Measurements from ENCODE around the gene MYL5. TPM values are rescaled to one million over a fixed set of nuclear protein-coding genes. Genes with fewer than 3 reads are reported as not detected.

The MYL5 gene
- total and polyA plus RNA-seq, 2 of the 13 experiments (the other 11 are each of a cell fraction or from before 2014, with no cell fraction given), result 6.5 to 16.0 TPM

DNA sequence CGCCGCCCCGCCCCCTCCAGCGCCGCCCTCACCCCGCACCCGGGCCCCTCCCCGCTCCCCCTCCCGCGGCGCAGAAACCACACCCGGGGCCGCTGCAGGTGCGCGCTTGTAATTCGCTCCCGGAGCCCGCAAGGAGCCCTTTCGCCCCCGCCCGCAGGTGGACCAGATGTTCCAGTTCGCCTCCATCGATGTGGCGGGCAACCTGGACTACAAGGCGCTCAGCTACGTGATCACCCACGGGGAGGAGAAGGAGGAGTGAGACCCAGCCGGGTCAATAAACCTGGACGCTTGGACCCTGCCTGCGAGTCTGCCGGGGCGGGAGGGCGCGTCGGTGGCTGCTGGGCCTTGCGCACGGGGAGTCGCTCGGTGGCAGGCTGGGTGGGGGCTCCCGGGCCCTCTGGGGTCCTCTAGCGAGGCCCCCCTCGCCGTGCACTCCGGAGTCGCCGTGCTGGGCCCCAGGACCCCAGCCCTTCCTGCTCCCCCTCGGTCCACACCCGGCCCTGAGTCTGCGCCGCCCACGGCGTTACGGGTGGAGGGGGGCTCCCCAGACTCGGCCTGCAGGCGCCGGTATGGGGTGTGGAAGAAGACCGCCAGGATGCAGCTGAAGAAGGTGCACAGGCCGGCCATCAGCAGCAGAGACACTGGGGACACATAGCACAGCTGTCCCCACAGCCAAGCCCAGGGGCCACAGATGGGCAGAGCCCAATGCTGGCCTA lies 7.6 kb downstream of the MYL5 start (continued):
- no peak for TF ChIP-seq MTF2 (CRISPR knock-in tag; IDR thresholded peaks at IDR 0.05; ENCODE audit: borderline replicate concordance)
- TF ChIP-seq, protein P1, sequence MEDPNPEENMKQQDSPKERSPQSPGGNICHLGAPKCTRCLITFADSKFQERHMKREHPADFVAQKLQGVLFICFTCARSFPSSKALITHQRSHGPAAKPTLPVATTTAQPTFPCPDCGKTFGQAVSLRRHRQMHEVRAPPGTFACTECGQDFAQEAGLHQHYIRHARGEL (CRISPR knock-in tag; IDR thresholded peaks at IDR 0.05), result no peak
- TF ChIP-seq RORA (CRISPR knock-in tag; IDR thresholded peaks at IDR 0.05), result no peak
- TF ChIP-seq HES4 (CRISPR knock-in tag; IDR thresholded peaks at IDR 0.05; ENCODE audit: borderline replicate concordance), result no peak; the same call in 1 of the 2 replicates
- TF ChIP-seq ZSCAN21 (CRISPR knock-in tag; IDR thresholded peaks at IDR 0.05; ENCODE audit: borderline replicate concordance), result 0 out of 2 replicates have a peak, but pooled peaks have one; percentile 46
- TF ChIP-seq, protein P2, sequence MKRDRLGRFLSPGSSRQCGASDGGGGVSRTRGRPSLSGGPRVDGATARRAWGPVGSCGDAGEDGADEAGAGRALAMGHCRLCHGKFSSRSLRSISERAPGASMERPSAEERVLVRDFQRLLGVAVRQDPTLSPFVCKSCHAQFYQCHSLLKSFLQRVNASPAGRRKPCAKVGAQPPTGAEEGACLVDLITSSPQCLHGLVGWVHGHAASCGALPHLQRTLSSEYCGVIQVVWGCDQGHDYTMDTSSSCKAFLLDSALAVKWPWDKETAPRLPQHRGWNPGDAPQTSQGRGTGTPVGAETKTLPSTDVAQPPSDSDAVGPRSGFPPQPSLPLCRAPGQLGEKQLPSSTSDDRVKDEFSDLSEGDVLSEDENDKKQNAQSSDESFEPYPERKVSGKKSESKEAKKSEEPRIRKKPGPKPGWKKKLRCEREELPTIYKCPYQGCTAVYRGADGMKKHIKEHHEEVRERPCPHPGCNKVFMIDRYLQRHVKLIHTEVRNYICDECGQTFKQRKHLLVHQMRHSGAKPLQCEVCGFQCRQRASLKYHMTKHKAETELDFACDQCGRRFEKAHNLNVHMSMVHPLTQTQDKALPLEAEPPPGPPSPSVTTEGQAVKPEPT (CRISPR knock-in tag; IDR thresholded peaks at IDR 0.05; ENCODE audit: low read depth), result no peak
- TF ChIP-seq, protein P3, sequence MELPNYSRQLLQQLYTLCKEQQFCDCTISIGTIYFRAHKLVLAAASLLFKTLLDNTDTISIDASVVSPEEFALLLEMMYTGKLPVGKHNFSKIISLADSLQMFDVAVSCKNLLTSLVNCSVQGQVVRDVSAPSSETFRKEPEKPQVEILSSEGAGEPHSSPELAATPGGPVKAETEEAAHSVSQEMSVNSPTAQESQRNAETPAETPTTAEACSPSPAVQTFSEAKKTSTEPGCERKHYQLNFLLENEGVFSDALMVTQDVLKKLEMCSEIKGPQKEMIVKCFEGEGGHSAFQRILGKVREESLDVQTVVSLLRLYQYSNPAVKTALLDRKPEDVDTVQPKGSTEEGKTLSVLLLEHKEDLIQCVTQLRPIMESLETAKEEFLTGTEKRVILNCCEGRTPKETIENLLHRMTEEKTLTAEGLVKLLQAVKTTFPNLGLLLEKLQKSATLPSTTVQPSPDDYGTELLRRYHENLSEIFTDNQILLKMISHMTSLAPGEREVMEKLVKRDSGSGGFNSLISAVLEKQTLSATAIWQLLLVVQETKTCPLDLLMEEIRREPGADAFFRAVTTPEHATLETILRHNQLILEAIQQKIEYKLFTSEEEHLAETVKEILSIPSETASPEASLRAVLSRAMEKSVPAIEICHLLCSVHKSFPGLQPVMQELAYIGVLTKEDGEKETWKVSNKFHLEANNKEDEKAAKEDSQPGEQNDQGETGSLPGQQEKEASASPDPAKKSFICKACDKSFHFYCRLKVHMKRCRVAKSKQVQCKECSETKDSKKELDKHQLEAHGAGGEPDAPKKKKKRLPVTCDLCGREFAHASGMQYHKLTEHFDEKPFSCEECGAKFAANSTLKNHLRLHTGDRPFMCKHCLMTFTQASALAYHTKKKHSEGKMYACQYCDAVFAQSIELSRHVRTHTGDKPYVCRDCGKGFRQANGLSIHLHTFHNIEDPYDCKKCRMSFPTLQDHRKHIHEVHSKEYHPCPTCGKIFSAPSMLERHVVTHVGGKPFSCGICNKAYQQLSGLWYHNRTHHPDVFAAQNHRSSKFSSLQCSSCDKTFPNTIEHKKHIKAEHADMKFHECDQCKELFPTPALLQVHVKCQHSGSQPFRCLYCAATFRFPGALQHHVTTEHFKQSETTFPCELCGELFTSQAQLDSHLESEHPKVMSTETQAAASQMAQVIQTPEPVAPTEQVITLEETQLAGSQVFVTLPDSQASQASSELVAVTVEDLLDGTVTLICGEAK (IDR thresholded peaks at IDR 0.05), result no peak
- TF ChIP-seq, protein P3 (CRISPR knock-in tag; IDR thresholded peaks at IDR 0.05), result no peak
- TF ChIP-seq, protein P4, sequence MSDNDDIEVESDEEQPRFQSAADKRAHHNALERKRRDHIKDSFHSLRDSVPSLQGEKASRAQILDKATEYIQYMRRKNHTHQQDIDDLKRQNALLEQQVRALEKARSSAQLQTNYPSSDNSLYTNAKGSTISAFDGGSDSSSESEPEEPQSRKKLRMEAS (IDR thresholded peaks at IDR 0.05), result no peak
- TF ChIP-seq MED13 (CRISPR knock-in tag; IDR thresholded peaks at IDR 0.05), result no peak
- TF ChIP-seq ZNF354B (CRISPR knock-in tag; IDR thresholded peaks at IDR 0.05), result no peak
- TF ChIP-seq ZNF891 (CRISPR knock-in tag; IDR thresholded peaks at IDR 0.05), result no peak
- TF ChIP-seq, protein P5, sequence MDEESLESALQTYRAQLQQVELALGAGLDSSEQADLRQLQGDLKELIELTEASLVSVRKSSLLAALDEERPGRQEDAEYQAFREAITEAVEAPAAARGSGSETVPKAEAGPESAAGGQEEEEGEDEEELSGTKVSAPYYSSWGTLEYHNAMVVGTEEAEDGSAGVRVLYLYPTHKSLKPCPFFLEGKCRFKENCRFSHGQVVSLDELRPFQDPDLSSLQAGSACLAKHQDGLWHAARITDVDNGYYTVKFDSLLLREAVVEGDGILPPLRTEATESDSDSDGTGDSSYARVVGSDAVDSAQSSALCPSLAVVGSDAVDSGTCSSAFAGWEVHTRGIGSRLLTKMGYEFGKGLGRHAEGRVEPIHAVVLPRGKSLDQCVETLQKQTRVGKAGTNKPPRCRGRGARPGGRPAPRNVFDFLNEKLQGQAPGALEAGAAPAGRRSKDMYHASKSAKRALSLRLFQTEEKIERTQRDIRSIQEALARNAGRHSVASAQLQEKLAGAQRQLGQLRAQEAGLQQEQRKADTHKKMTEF (CRISPR knock-in tag; IDR thresholded peaks at IDR 0.05), result peak; percentile 29; the same call in 1 of the 2 replicates
- TF ChIP-seq ZNF572 (CRISPR knock-in tag; IDR thresholded peaks at IDR 0.05), result no peak
- TF ChIP-seq, protein P6, sequence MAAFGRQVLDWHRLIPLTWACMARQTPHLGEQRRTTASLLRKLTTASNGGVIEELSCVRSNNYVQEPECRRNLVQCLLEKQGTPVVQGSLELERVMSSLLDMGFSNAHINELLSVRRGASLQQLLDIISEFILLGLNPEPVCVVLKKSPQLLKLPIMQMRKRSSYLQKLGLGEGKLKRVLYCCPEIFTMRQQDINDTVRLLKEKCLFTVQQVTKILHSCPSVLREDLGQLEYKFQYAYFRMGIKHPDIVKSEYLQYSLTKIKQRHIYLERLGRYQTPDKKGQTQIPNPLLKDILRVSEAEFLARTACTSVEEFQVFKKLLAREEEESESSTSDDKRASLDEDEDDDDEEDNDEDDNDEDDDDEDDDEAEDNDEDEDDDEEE (CRISPR knock-in tag; IDR thresholded peaks at IDR 0.05), result no peak
